CD4-positive, alpha-beta T cell treated with Interleukin-2 at 100 ng/mL for 4 hours (primary cell): ENCODE data around the gene RUNX2.
A peak's percentile ranks its signal among the peaks of the same experiment; 100 is the strongest.

Experiments
- DNase-seq: peaks from one replicate; pipeline ENCODE4 v3.0.0-alpha.2; 2020; ENCODE audit warnings: low spot score

The RUNX2 gene

GRCh38 chr6:45483501-45483900 is 155.4 kb downstream of the RUNX2 start:
- no peak for DNase-seq

GRCh38 chr6:45486736-45487135 is 158.6 kb downstream of the RUNX2 start:
- peak; percentile 32 for DNase-seq

- no peak for DNase-seq
Observed at GRCh38 chr6:45487645-45488044, 159.5 kb downstream of the RUNX2 start.

GRCh38 chr6:45488269-45488668 is 160.1 kb downstream of the RUNX2 start:
- no peak for DNase-seq

GRCh38 chr6:45488889-45489288 is 160.8 kb downstream of the RUNX2 start:
- DNase-seq, result peak; percentile 58

- no peak for DNase-seq
Observed at GRCh38 chr6:45491048-45491735, 163.1 kb downstream of the RUNX2 start.

GRCh38 chr6:45491874-45492273 is 163.7 kb downstream of the RUNX2 start:
- DNase-seq, result no peak

- DNase-seq, result no peak
Observed at GRCh38 chr6:45493761-45494160, 165.6 kb downstream of the RUNX2 start.

- peak; percentile 23 for DNase-seq
Observed at GRCh38 chr6:45494416-45495135, 166.4 kb downstream of the RUNX2 start.

GRCh38 chr6:45495429-45496084 is 167.4 kb downstream of the RUNX2 start:
- peak; percentile 51 for DNase-seq

GRCh38 chr6:45496085-45496433 is 167.9 kb downstream of the RUNX2 start:
- no peak for DNase-seq

GRCh38 chr6:45498591-45498990 is 170.5 kb downstream of the RUNX2 start:
- no peak for DNase-seq

- DNase-seq, result no peak
Observed at GRCh38 chr6:45500924-45501816, 173.0 kb downstream of the RUNX2 start.

- DNase-seq, result no peak
Observed at GRCh38 chr6:45502456-45502855, 174.3 kb downstream of the RUNX2 start.

- DNase-seq, result no peak
Observed at GRCh38 chr6:45504947-45505346, 176.8 kb downstream of the RUNX2 start.

GRCh38 chr6:45505470-45505869 is 177.3 kb downstream of the RUNX2 start:
- DNase-seq, result no peak

GRCh38 chr6:45507186-45507585 is 179.1 kb downstream of the RUNX2 start:
- no peak for DNase-seq

GRCh38 chr6:45509426-45509825 is 181.3 kb downstream of the RUNX2 start:
- DNase-seq, result no peak

- no peak for DNase-seq
Observed at GRCh38 chr6:45512717-45513116, 184.6 kb downstream of the RUNX2 start.

GRCh38 chr6:45513213-45513618 is 185.1 kb downstream of the RUNX2 start:
- DNase-seq, result no peak

GRCh38 chr6:45513843-45514242 is 185.7 kb downstream of the RUNX2 start:
- DNase-seq, result no peak
